Measurements from ENCODE around the gene DHODH. TPM values are rescaled to one million over a fixed set of nuclear protein-coding genes. Genes with fewer than 3 reads are reported as not detected.

DHODH gene
- total RNA-seq, result 10 to 100 TPM in 1 of 4 donors, 1 to 10 TPM in 3; 8.2 to 12.0 (median 9.3) TPM

DNA sequence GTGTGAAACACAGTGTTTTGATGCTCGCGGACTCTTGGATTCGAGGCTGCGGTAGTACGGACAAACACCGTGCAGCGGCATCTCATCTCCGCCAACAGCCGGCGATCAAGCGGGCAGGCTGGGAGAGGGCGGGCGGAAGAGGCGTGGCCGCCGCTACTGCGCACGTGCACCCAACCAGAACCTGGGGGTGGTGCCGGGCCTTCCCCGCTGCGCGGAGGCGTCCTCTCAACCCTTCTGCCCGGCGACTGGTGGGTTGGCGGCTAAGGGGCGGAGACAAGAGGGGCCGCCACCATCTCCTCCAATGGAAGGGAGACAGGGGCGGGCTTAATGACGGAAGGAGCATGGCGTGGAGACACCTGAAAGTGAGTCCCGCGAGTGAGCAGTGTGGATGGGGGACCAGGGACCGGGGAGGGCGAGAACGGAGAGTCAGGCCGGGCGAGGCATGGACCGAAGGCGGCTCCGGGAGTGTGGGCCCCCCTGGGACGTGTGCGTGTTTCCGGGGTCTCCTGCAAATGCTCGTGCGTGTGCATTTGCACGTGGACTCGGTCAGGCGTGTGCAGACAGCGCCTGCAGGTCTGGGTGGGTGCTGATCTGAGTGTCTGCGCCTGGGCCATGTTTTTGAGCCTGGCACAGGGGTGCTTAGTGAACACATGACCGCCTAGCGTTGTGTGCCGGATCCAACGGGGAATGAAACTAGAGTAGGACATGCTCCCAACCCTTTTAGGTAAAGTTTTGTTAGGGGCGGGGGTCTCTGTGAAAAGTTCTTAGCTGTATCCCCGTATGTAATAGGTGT lies at the start of gene DHODH:
Gene DHODH, plus strand, starts transcription at position 321 of the 793 bp plus-strand sequence. Its CDS starts 21 bp downstream, at position 342.
- peaks cover 0 to 19% (median 0%) of the 10 kb centered on the region in 4 donors for H3K4me1 ChIP-seq
- no peaks in the 10 kb centered on the region for H3K9me3 ChIP-seq
- H3K4me3 ChIP-seq, result peak within 1 kb of the TSS; percentile 62 to 89 (median 78)
- TF ChIP-seq, protein P1, sequence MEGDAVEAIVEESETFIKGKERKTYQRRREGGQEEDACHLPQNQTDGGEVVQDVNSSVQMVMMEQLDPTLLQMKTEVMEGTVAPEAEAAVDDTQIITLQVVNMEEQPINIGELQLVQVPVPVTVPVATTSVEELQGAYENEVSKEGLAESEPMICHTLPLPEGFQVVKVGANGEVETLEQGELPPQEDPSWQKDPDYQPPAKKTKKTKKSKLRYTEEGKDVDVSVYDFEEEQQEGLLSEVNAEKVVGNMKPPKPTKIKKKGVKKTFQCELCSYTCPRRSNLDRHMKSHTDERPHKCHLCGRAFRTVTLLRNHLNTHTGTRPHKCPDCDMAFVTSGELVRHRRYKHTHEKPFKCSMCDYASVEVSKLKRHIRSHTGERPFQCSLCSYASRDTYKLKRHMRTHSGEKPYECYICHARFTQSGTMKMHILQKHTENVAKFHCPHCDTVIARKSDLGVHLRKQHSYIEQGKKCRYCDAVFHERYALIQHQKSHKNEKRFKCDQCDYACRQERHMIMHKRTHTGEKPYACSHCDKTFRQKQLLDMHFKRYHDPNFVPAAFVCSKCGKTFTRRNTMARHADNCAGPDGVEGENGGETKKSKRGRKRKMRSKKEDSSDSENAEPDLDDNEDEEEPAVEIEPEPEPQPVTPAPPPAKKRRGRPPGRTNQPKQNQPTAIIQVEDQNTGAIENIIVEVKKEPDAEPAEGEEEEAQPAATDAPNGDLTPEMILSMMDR (IDR thresholded peaks at IDR 0.05), result peak in 2 of 5 experiments; percentile 9 to 48
- peak; percentile 9 to 40 for TF ChIP-seq POLR2A (IDR thresholded peaks at IDR 0.05)
- TF ChIP-seq EP300 (IDR thresholded peaks at IDR 0.05), result peak; percentile 76 to 84
- H3K27ac ChIP-seq, result peak within 1 kb of the TSS; percentile 18 to 81 (median 70)
- peak; percentile 93 for DNase-seq (ENCODE audit: low spot score in 2 of 2)
- H3K27me3 ChIP-seq, result no peaks in the 10 kb centered on the region
- H3K36me3 ChIP-seq, result peaks cover 0 to 21% (median 0%) of the 10 kb centered on the region in 3 donors
- WGBS, 2 donors, result 0 to 1% methylated on average over 52 to 56 of the region's 57 CpGs

DNA sequence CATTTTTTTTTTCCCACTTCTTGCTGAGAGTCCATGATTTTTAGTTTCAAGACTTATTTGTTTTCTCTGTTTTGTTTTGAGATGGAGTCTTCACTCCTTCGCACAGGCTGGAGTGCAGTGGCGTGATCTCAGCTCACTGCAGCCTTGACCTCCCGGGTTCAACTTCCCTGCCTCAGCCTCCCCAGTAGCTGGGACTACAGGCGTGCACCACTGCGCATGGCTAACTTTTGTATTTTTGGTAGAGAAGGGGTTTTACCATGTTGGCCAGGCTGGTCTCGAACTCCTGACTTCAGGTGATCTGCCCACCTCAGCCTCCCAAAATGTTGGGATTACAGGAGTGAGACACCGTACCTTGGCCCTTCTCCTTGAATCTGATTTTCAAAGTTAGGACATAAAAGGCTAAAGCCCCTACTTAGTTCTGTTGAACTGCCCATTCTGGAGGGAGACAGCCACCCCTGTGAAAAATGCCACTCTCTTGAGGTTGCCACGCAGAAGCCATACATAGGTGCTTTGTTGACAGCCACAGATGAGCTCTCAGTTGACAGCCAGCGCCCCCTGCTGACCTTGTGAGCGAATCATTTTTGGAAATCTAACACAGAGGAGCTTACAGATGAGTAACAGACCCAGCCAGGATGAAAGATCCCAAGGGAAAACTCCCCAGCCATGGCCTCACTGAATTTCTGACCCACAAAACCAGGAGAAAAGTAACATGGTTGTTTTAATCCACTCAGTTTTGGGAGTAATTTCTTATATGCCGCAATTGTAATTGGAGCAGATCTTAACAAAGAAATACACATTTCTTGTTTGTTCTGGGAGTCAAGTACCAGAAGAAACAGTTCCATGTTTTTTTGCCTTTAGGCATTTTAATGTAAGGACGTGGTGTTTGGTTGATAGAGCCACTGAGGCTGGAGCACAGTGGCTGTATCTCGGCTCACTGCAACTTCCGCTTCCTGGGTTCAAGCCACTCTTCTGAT lies 47.2 kb upstream of the DHODH start:
- H3K4me1 ChIP-seq, result no peaks in the 10 kb centered on the region
- DNase-seq (ENCODE audit: low spot score in 2 of 2), result peak; percentile 73 to 89
- H3K27ac ChIP-seq, result no peak overlapping the region
- no peaks in the 10 kb centered on the region for H3K36me3 ChIP-seq
- H3K27me3 ChIP-seq, result no peaks in the 10 kb centered on the region
- no peak overlapping the region for H3K4me3 ChIP-seq
- TF ChIP-seq EP300 (IDR thresholded peaks at IDR 0.05) (peak in 1 of 2 donors; percentile 58), POLR2A (IDR thresholded peaks at IDR 0.05) (no peak)
- TF ChIP-seq, protein P1 (IDR thresholded peaks at IDR 0.05), result peak; percentile 62 to 78 (median 74)
- WGBS, 2 donors, result 50% methylated on average over 13 to 14 of the region's 14 CpGs
- no peaks in the 10 kb centered on the region for H3K9me3 ChIP-seq

DNA sequence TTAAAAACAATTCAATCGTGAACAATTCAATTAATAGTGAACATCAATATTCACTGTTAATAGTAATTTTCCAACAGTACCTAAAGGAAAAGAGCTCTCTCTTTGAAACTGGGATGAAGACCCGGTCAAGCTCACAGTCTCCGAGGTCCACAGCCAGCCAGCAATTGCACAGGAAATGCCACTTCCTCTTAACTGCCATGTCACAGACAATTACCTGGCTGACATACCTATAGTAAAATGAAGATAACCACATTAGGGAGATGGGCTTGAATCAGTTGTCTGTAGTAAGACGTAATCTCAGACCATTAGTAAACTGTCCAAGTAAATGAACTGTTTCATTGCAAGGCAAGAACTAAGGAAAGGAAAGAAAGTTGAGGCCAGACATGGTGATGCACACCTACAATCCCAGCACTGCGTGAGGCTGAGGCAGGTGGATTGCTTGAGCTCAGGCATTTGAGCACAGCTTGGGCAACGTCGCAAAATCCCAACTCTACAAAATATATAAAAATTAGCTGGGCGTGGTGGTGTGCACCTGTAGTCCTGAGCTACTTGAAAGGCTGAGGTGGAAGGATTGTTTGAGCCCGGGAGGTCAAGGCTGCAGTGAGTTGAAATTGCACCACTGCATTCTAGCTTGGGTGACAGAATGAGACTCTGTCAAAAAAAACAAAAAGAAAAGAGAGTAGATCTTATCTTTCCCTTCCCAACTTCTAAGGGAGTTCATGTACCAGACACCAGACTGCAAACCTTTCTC lies 45.2 kb upstream of the DHODH start:
- Histone ChIP-seq H3K27ac (no peak overlapping the region), H3K4me1 (no peaks in the 10 kb centered on the region), H3K9me3 (no peaks in the 10 kb centered on the region), H3K4me3 (no peak overlapping the region), H3K36me3 (no peaks in the 10 kb centered on the region), H3K27me3 (no peaks in the 10 kb centered on the region)
- no peak for DNase-seq (ENCODE audit: low spot score in 2 of 2)
- no peak for TF ChIP-seq POLR2A (IDR thresholded peaks at IDR 0.05)
- TF ChIP-seq, protein P1 (IDR thresholded peaks at IDR 0.05), result no peak
- WGBS, 2 donors, result 73 to 78% methylated on average over 9 of the region's 9 CpGs

DNA sequence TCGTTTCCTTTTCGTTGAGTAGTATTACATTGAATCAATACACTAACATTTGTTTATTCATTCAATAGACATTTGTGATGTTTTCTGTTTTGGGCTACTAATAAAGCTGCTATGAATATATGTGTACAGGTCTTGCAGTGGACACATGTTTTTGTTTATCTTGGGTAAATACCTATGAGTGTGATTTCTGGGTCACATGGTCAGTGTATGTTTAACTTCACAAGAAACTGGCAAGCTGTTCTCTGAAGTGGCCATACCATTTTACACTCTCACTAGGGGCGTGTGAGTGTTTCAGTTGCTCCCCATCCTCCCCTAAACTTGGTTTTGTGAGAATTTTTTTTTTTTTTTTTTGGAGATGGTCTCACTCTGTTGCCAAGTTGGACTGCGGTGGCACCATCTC lies 43.3 kb upstream of the DHODH start:
- Histone ChIP-seq H3K4me3 (no peak overlapping the region), H3K36me3 (no peaks in the 10 kb centered on the region), H3K9me3 (no peaks in the 10 kb centered on the region), H3K4me1 (no peaks in the 10 kb centered on the region), H3K27me3 (no peaks in the 10 kb centered on the region), H3K27ac (no peak overlapping the region)
- 89 to 90% methylated on average over 4 of the region's 4 CpGs for WGBS, 2 donors
- no peak for DNase-seq (ENCODE audit: low spot score in 2 of 2)
- TF ChIP-seq POLR2A (IDR thresholded peaks at IDR 0.05), result no peak
- no peak for TF ChIP-seq EP300 (IDR thresholded peaks at IDR 0.05)
- TF ChIP-seq, protein P1 (IDR thresholded peaks at IDR 0.05), result no peak

Measured in tibial nerve (tissue), 4 donors.